WTC11 (cell line): ENCODE measurements around the gene FGD3.

Experiments used
- ATF3 ChIP-seq: sonication (generic); formaldehyde crosslinking; conservative IDR thresholded peaks from 2 replicates; pipeline ENCODE4 v1.8.1; 2022; ENCODE audit warnings: mild to moderate bottlenecking, missing genetic modification reagents
- CTCF ChIP-seq: fragments of 200-600 bp; IDR thresholded peaks from 2 replicates; pipeline ENCODE4 v1.8.0; 2022; ENCODE audit warnings: antibody characterized with exemption
- FOXP4 ChIP-seq: sonication (generic); formaldehyde crosslinking; IDR thresholded peaks from 2 replicates; pipeline ENCODE4 v1.8.0; 2022; ENCODE audit warnings: mild to moderate bottlenecking, missing genetic modification reagents
- HMGXB4 ChIP-seq: sonication (generic); formaldehyde crosslinking; IDR thresholded peaks from 2 replicates; pipeline ENCODE4 v1.8.1; 2023; ENCODE audit warnings: mild to moderate bottlenecking, moderate library complexity, missing genetic modification reagents
- NR2C2 ChIP-seq: sonication (generic); formaldehyde crosslinking; IDR thresholded peaks from 2 replicates; pipeline ENCODE4 v1.8.0; 2022; ENCODE audit warnings: mild to moderate bottlenecking, missing genetic modification reagents
- NR3C1 ChIP-seq: sonication (generic); formaldehyde crosslinking; conservative IDR thresholded peaks from 2 replicates; pipeline ENCODE4 v1.8.1; 2023; ENCODE audit warnings: low read depth, mild to moderate bottlenecking, missing genetic modification reagents
- USF1 ChIP-seq: sonication (generic); formaldehyde crosslinking; IDR thresholded peaks from 2 replicates; pipeline ENCODE4 v1.8.0; 2022; ENCODE audit warnings: mild to moderate bottlenecking, missing genetic modification reagents
- USF2 ChIP-seq: sonication (generic); formaldehyde crosslinking; IDR thresholded peaks from 2 replicates; pipeline ENCODE4 v1.8.1; 2023; ENCODE audit warnings: mild to moderate bottlenecking, missing genetic modification reagents, moderate library complexity
- ZNF263 ChIP-seq: sonication (generic); formaldehyde crosslinking; IDR thresholded peaks from 2 replicates; pipeline ENCODE4 v1.8.1; 2022; ENCODE audit warnings: low read depth, mild to moderate bottlenecking, moderate library complexity, missing genetic modification reagents
- ZNF423 ChIP-seq: fragments of 250-450 bp; sonication (Bioruptor Pico); IDR thresholded peaks from 2 replicates; pipeline ENCODE4 v2.1.2; 2022; ENCODE audit warnings: mild to moderate bottlenecking, moderate library complexity

- no peak for TF ChIP-seq ZNF263 (CRISPR knock-in tag)
- TF ChIP-seq NR2C2 (CRISPR knock-in tag) = no peak
- TF ChIP-seq USF1 = no peak
- no peak for TF ChIP-seq HMGXB4
- no peak for TF ChIP-seq CTCF
- TF ChIP-seq NR3C1 (CRISPR knock-in tag) = no peak
- TF ChIP-seq ATF3 (CRISPR knock-in tag) = no peak
- TF ChIP-seq USF2 (CRISPR knock-in tag) = no peak
- no peak for TF ChIP-seq FOXP4
- TF ChIP-seq ZNF423 (CRISPR knock-in tag) = no peak
Observed at GRCh38 chr9:93045521-93045920, 98.2 kb downstream of the FGD3 start.
